IMR-90 (cell line): ENCODE measurements around the gene RNF4. TPM values are rescaled to one million over a fixed set of nuclear protein-coding genes. Genes with fewer than 3 reads are reported as not detected.
"Not testable (repeated sequence)": the region's sequence is repeated elsewhere in the genome, so short reads cannot be mapped to it uniquely, and the experiment has no call there.

Experiments used
- ATAC-seq: fragments of 200-7000 bp; cut with Tn5 transposase; 2 replicates; pipeline ENCODE4 v1.9.1; 2020; ENCODE audit warnings: low read depth, mild to moderate bottlenecking, moderate library complexity
- BruUV-seq: library from RNA; stranded (reverse); fragments of 400-500 nt; replicated peaks from 2 replicates; lab custom pipeline; 2021; lab: Mats Ljungman, UMichigan
- CTCF ChIA-PET: fragments of 300-600 bp; formaldehyde crosslinking; extraction: SDS; loops from one replicate; lab custom pipeline; 2021; ENCODE audit warnings: antibody characterized with exemption; lab: Yijun Ruan, JAX
- POLR2A ChIA-PET: fragments of 300-600 bp; sonication (Branson Sonifier 250); formaldehyde crosslinking; loops from one replicate; lab custom pipeline; 2022; ENCODE audit warnings: antibody characterized with exemption; ENCODE audit not compliant: unreplicated experiment; lab: Charles Lee
- DNase-seq: peaks from one replicate; pipeline ENCODE4 v3.0.0; 2013
- H2AFZ ChIP-seq: replicated peaks from 2 replicates; pipeline ENCODE3; 2013; ENCODE audit warnings: low read length, mild to moderate bottlenecking; ENCODE audit not compliant: poor library complexity
- H2AK5ac ChIP-seq: 2 replicates; pipeline ENCODE4 v1.6.1; 2013; ENCODE audit warnings: low read depth, low read length, inconsistent platforms
- H2AK9ac ChIP-seq: replicated peaks from 2 replicates; pipeline ENCODE3; 2013; ENCODE audit warnings: mild to moderate bottlenecking, low read depth, low read length, moderate library complexity; ENCODE audit not compliant: poor library complexity
- H2BK120ac ChIP-seq: 2 replicates; pipeline ENCODE4 v1.6.1; 2013; ENCODE audit warnings: low read depth, low read length, inconsistent platforms
- H2BK15ac ChIP-seq: 3 replicates; pipeline ENCODE4 v1.6.1; 2013; ENCODE audit warnings: low read depth, low read length, inconsistent platforms
- H2BK20ac ChIP-seq: 2 replicates; pipeline ENCODE4 v1.6.1; 2013; ENCODE audit warnings: low read depth, mild to moderate bottlenecking, inconsistent platforms, low read length, moderate library complexity
- H2BK5ac ChIP-seq: 2 replicates; pipeline ENCODE4 v1.6.1; 2013; ENCODE audit warnings: mild to moderate bottlenecking, low read depth, low read length, inconsistent platforms; ENCODE audit not compliant: poor library complexity, severe bottlenecking
- H3K14ac ChIP-seq: replicated peaks from 2 replicates; pipeline ENCODE4 v1.6.1; 2013; ENCODE audit warnings: low read depth, low read length, inconsistent platforms
- H3K18ac ChIP-seq: 2 replicates; pipeline ENCODE4 v1.6.1; 2013; ENCODE audit warnings: low read depth, low read length, control low read depth
- H3K23ac ChIP-seq: 2 replicates; pipeline ENCODE4 v1.6.1; 2013; ENCODE audit warnings: low read depth, low read length, inconsistent platforms
- H3K27ac ChIP-seq: 2 replicates; pipeline ENCODE4 v1.5.1; 2013; ENCODE audit warnings: mild to moderate bottlenecking, control low read depth, low read length; ENCODE audit not compliant: insufficient read depth
- H3K27me3 ChIP-seq: 2 replicates; pipeline ENCODE4 v1.6.1; 2013; ENCODE audit warnings: low read length; ENCODE audit not compliant: control insufficient read depth, insufficient read depth
- H3K36me3 ChIP-seq: 2 replicates; pipeline ENCODE4 v1.6.1; 2013; ENCODE audit warnings: low read length, mixed read lengths; ENCODE audit not compliant: control insufficient read depth, insufficient read depth
- H3K4ac ChIP-seq: 2 replicates; pipeline ENCODE4 v1.6.1; 2013; ENCODE audit warnings: low read depth, low read length, inconsistent platforms
- H3K4me1 ChIP-seq: 2 replicates; pipeline ENCODE4 v1.6.1; 2013; ENCODE audit warnings: low read length, mixed read lengths; ENCODE audit not compliant: control insufficient read depth, insufficient read depth
- H3K4me2 ChIP-seq: 2 replicates; pipeline ENCODE4 v1.6.1; 2013; ENCODE audit warnings: low read depth, mild to moderate bottlenecking, control low read depth, low read length, moderate library complexity
- H3K4me3 ChIP-seq: 2 replicates; pipeline ENCODE4 v1.5.1; 2013; ENCODE audit warnings: low read depth, mild to moderate bottlenecking, control low read depth, low read length, moderate library complexity; ENCODE audit not compliant: insufficient read depth
- H3K56ac ChIP-seq: 2 replicates; pipeline ENCODE4 v1.6.1; 2013; ENCODE audit warnings: low read length, inconsistent platforms; ENCODE audit not compliant: insufficient read depth; ENCODE audit errors: extremely low read depth
- H3K79me1 ChIP-seq, 2 experiments: 2 replicates each; pipeline ENCODE4 v1.6.1; 2013; ENCODE audit warnings: low read length in 2 of 2, inconsistent platforms in 1 of 2, low read depth in 1 of 2
- H3K9ac ChIP-seq: 2 replicates; pipeline ENCODE4 v1.6.1; 2013; ENCODE audit warnings: low read depth, low read length, control low read depth
- H3K9me1 ChIP-seq: 2 replicates; pipeline ENCODE4 v1.6.1; 2013; ENCODE audit warnings: low read length, inconsistent platforms; ENCODE audit not compliant: insufficient read depth
- H3K9me3 ChIP-seq: 2 replicates; pipeline ENCODE4 v1.6.1; 2013; ENCODE audit warnings: low read length; ENCODE audit not compliant: control insufficient read depth, insufficient read depth
- H4K20me1 ChIP-seq: 2 replicates; pipeline ENCODE4 v1.6.1; 2013; ENCODE audit warnings: low read length, inconsistent platforms; ENCODE audit not compliant: insufficient read depth
- H4K5ac ChIP-seq: 2 replicates; pipeline ENCODE4 v1.6.1; 2013; ENCODE audit warnings: mild to moderate bottlenecking, low read depth, low read length, control low read depth
- H4K8ac ChIP-seq, 2 experiments: 2 replicates each; pipeline ENCODE4 v1.6.1; 2013; ENCODE audit warnings: low read depth in 2 of 2, low read length in 2 of 2, control low read depth in 1 of 2, inconsistent platforms in 1 of 2
- H4K91ac ChIP-seq: 2 replicates; pipeline ENCODE4 v1.6.1; 2013; ENCODE audit warnings: low read depth, low read length, inconsistent platforms; ENCODE audit not compliant: insufficient read depth
- CEBPB ChIP-seq: IDR thresholded peaks from 2 replicates; pipeline ENCODE4 v1.6.1; 2012; ENCODE audit warnings: low read depth, low read length, improper control_type of control experiment
- CHD1 ChIP-seq: IDR thresholded peaks from 2 replicates; pipeline ENCODE4 v1.6.1; 2012; ENCODE audit warnings: low read depth, low read length, improper control_type of control experiment
- FOS ChIP-seq: fragments of 150-350 bp; IDR thresholded peaks from 2 replicates; pipeline ENCODE4 v1.6.1; 2016; ENCODE audit warnings: low read depth, low read length
- NFE2L2 ChIP-seq: fragments of 150-350 bp; IDR thresholded peaks from 2 replicates; pipeline ENCODE4 v1.6.1; 2016; ENCODE audit warnings: low read depth, mild to moderate bottlenecking, low read length
- USF2 ChIP-seq: fragments of 150-350 bp; IDR thresholded peaks from 2 replicates; pipeline ENCODE4 v1.6.1; 2017; ENCODE audit warnings: mild to moderate bottlenecking, antibody characterized with exemption, low read length, low read depth
- WGBS, 2 experiments: methylation state at CpG; one replicate each; pipeline versions ENCODE4 v1.1.5 to v1.1.7; 2013; ENCODE audit warnings: missing lambda C conversion rate in 2 of 2; ENCODE audit not compliant: insufficient read length in 1 of 2; ENCODE audit errors: extremely low coverage in 2 of 2; 5-methylcytosine and 5-hydroxymethylcytosine counted together
- dilution Hi-C: fragments of 300-500 bp; cut with HindIII; formaldehyde crosslinking; loops from one replicate; pipeline ENCODE4 v1.14.3; 2018; ENCODE audit warnings: low sequenced_read_pairs; ENCODE audit not compliant: unreplicated experiment
- in situ Hi-C: fragments of 300-500 bp; cut with MboI; formaldehyde crosslinking; loops from 3 replicates; pipeline ENCODE4 v1.14.3; 2019; ENCODE audit warnings: low sequenced_read_pairs, inconsistent platforms, mixed read lengths
- intact Hi-C: fragments of 100-400 bp; cut with micrococcal nuclease; formaldehyde crosslinking; loops from 2 replicates; pipeline ENCODE4 v1.10.0; 2022
- polyA plus RNA-seq, 3 experiments: library from polyadenylated mRNA; depleted of rRNA; stranded (reverse); fragments of >200 nt; gene quantifications; 2 replicates each; pipeline ENCODE4 v1.2.3, GENCODE V29; 2012; ENCODE audit warnings: low replicate concordance in 1 of 3
- total RNA-seq: library from RNA; depleted of rRNA; stranded (reverse); fragments of >200 nt; gene quantifications from 2 replicates; pipeline ENCODE4 v1.2.3, GENCODE V29; 2012

Gene RNF4
- total and polyA plus RNA-seq, 2 of the 4 experiments (the other 2 are of a cell fraction) = 63.8 to 73.8 TPM

GRCh38 chr4:2465032-2465431 lies 3.9 kb upstream of the RNF4 start:
- no peak overlapping the region for H2BK20ac ChIP-seq
- H4K91ac ChIP-seq = no peak overlapping the region
- CTCF ChIA-PET = no interaction called here
- H3K18ac ChIP-seq = no peak overlapping the region
- TF ChIP-seq USF2 = no peak
- no peak for TF ChIP-seq FOS
- TF ChIP-seq CEBPB = no peak
- no peak for TF ChIP-seq CHD1
- no peak for TF ChIP-seq NFE2L2
- H3K56ac ChIP-seq = no peak overlapping the region
- no peak overlapping the region for H3K4me2 ChIP-seq
- H3K27me3 ChIP-seq = no peaks in the 10 kb centered on the region; the same call in 1 of the 2 replicates
- H2BK5ac ChIP-seq = no peak overlapping the region
- H3K4me1 ChIP-seq = peaks cover 2% of the 10 kb centered on the region; the same call in 1 of the 2 replicates
- 100% methylated on average over 1 of the region's 6 CpGs; no CpG with 5 or more reads in 1 of the 2 experiments for WGBS, 2 experiments
- no peaks in the 10 kb centered on the region for H3K9me3 ChIP-seq
- no peak overlapping the region for H3K4me3 ChIP-seq
- H2AK9ac ChIP-seq = no peak overlapping the region
- no peak overlapping the region for H2AFZ ChIP-seq
- H3K23ac ChIP-seq = no peak overlapping the region
- peaks cover 12 to 19% of the 10 kb centered on the region in 2 experiments for H3K79me1 ChIP-seq
- dilution Hi-C loops (no loop called here), intact Hi-C loops (loop anchor here (5.0 kb wide), 1 partner anchor 203 kb away; the partner anchor contains the start of gene MXD4), in situ Hi-C loops (no loop called here)
- H4K20me1 ChIP-seq = peaks cover 8% of the 10 kb centered on the region
- no peak overlapping the region for H3K4ac ChIP-seq
- H3K36me3 ChIP-seq = peaks cover 2% of the 10 kb centered on the region; the same call in 1 of the 2 replicates
- no TSS peak for BruUV-seq
- no peak overlapping the region for H4K8ac ChIP-seq
- peaks cover 3% of the 10 kb centered on the region; the same call in 1 of the 2 replicates for H3K9me1 ChIP-seq
- H2BK15ac ChIP-seq = no peak overlapping the region
- ATAC-seq = no peak
- no peak overlapping the region for H3K27ac ChIP-seq
- no peak overlapping the region for H2AK5ac ChIP-seq
- H3K9ac ChIP-seq = no peak overlapping the region
- H3K14ac ChIP-seq = no peak overlapping the region
- no peak for DNase-seq
- no peak overlapping the region for H2BK120ac ChIP-seq
- POLR2A ChIA-PET = no interaction called here
- no peak overlapping the region for H4K5ac ChIP-seq

DNA sequence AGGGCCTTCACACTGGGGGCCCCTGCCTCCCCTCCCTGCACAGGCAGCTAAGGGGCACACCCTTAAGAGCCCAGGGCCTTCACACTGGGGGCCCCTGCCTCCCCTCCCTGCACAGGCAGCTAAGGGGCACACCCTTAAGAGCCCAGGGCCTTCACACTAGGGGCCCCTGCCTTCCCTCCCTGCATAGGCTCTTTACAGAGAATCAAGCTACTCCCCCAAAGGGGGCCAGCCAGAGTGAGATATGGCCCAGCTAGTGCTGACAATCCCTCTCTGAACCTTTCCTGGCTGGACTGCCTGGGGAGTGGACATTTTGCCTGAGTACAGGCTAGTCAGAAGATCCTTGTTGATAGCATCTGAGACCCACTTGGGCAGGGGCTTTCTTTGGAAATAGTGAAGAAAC lies 3.4 kb upstream of the RNF4 start:
- H3K9me3 ChIP-seq, H4K8ac ChIP-seq, BruUV-seq, ATAC-seq, POLR2A ChIA-PET, H3K27ac ChIP-seq, H2AK9ac ChIP-seq, H3K23ac ChIP-seq, H3K9ac ChIP-seq, H2AK5ac ChIP-seq, H2BK15ac ChIP-seq, H3K9me1 ChIP-seq, H2BK120ac ChIP-seq, dilution Hi-C loops, H4K5ac ChIP-seq, H3K18ac ChIP-seq, H3K14ac ChIP-seq, H3K4me3 ChIP-seq, H3K27me3 ChIP-seq, H3K4me2 ChIP-seq, H4K91ac ChIP-seq, H3K36me3 ChIP-seq, H3K4me1 ChIP-seq, in situ Hi-C loops, H2BK20ac ChIP-seq, H2AFZ ChIP-seq, H2BK5ac ChIP-seq, DNase-seq, H3K4ac ChIP-seq, H3K56ac ChIP-seq: not testable (repeated sequence)
- intact Hi-C loops = loop anchor here (5.0 kb wide), 1 partner anchor 203 kb away; the partner anchor contains the start of gene MXD4
- CTCF ChIA-PET = interaction anchor here (1.3 kb wide), 1 partner anchor 246 kb away, joined by 3 read pairs; no protein-coding TSS in a partner anchor
- Histone ChIP-seq H4K20me1 (peaks cover 13% of the 10 kb centered on the region), H3K79me1 (peaks cover 12 to 19% of the 10 kb centered on the region in 2 experiments)
